ENCODE data around the gene SLC22A5.

DNA sequence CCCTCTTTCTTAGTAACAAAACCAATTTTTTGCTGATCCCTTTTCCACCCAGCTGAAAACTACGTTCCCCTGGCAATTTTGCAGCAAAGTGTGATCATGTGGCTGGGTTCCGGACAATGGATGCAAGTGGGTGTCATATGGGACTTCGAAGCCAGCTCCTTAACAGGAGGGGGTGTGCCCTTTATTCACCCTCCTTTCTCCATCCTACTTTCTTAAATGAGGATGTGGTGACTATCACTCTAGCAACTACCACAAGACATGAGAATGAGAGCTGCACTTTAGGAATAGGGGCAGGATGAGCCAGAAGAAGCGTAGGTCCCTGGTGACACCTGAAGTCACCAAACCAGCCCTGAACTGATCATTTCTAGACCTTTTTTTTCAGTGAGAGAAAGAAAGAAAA, 62.1 kb downstream of the SLC22A5 start:
- TF ChIP-seq EZH2 (IDR thresholded peaks at IDR 0.05; ENCODE audit: borderline replicate concordance, low read depth, low read length, severe bottlenecking): no peak
- TF ChIP-seq, protein P1, sequence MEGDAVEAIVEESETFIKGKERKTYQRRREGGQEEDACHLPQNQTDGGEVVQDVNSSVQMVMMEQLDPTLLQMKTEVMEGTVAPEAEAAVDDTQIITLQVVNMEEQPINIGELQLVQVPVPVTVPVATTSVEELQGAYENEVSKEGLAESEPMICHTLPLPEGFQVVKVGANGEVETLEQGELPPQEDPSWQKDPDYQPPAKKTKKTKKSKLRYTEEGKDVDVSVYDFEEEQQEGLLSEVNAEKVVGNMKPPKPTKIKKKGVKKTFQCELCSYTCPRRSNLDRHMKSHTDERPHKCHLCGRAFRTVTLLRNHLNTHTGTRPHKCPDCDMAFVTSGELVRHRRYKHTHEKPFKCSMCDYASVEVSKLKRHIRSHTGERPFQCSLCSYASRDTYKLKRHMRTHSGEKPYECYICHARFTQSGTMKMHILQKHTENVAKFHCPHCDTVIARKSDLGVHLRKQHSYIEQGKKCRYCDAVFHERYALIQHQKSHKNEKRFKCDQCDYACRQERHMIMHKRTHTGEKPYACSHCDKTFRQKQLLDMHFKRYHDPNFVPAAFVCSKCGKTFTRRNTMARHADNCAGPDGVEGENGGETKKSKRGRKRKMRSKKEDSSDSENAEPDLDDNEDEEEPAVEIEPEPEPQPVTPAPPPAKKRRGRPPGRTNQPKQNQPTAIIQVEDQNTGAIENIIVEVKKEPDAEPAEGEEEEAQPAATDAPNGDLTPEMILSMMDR (IDR thresholded peaks at IDR 0.05; ENCODE audit: borderline replicate concordance, extremely low read depth, low read length, poor library complexity, severe bottlenecking): no peak
